GM19455 (cell line): ENCODE data around the gene LMAN1L.
A peak's percentile ranks its signal among the peaks of the same experiment; 100 is the strongest.

ENCODE experiments used
- ATAC-seq: cut with Tn5 transposase; IDR thresholded peaks from one replicate; pipeline ENCODE4 v1.9.1; 2021; ENCODE audit not compliant: unreplicated experiment

LMAN1L gene

DNA sequence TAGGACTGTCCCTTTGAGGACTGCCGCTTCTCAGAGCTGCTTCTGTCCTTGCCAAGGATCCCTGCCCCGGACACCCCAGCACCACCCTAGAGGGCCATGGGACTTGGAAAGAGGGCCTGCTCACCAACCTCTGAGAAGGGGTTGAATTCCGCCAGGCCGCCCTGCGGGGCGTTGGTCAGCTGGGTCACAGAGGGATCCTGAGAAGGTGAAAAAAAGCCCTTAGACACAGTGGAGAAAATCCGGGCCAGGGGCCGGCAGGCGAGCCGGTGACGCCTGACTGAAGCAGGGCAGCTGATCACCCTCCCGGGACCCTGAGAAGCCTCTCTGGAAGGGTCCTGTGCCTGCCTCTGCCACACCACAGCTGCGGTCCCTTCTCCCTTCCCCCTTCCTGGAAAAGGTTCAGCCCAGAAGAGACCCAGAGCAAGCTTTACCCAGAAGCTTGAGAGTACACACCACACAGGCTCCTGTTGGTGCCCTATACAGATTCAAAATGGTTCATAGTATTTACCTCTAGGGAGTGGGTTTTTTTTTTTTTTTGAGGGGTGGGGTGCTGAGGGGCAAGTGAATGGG lies 41.9 kb downstream of the LMAN1L start:
- no peak for ATAC-seq

DNA sequence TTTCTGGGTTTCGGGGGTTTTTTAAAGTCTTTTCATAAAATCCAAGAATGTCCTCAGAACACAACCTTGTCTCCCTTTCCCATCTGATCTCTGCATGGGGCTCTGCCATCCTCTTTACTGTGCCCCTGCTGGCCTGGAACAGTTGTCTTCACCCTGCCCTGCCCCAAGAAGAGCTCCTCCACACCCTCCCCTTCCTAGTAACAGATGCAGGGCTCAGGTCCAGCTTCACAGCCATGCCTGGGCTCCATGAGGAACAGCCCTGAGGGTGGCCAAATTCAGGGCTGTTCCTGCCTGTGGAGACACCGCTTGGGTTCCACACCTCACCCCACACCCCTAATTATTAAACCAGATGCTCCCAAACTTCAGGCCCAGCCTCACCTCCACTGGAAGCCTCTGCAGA lies 43.2 kb downstream of the LMAN1L start:
- ATAC-seq = no peak

DNA sequence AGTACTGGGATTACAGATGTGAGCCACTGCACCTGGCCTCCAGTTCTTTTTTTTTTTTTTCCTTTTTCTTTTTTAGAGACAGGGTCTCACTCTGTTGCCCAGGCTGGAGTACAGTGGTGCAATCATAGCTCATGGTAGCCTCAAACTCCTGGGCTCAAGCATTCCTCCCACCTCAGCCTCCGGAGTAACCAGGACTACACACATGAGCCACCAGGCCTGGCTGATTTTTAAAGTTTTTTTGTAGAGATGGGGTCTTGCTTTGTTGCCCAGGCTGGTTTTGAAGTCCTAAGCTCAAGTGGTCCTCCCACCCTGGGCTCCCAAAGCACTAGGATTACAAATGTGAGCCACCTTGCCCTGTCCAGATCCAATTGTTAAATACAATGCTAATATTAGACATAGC lies 43.9 kb downstream of the LMAN1L start:
- ATAC-seq = no peak

DNA sequence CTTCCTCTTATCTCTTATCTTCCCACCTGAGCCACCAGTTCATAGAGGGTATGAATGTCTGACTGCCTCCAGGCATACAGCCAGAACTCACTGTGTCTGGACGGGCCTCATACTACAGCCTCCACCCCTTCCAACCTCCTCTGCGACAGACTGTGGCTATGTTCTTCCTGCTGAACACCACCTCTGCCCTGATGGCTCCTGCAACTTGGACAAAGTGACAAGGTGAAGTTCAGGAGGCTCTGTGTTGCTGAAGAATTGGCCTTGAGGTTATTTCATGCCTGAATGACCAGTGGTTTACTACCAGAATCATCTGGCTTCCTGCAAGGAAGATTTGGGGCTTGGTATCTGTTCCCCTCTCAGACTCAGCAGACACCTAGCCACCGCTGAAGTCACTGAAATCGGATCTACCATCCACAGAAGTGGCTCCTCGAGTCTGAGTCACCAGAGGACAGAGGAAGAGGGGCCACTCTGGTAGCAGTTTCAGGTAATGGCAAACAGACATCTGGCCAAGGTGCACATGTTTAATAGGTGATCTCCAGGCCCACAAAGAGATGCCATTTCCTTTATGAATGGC lies 44.5 kb downstream of the LMAN1L start:
- ATAC-seq = peak; percentile 58

DNA sequence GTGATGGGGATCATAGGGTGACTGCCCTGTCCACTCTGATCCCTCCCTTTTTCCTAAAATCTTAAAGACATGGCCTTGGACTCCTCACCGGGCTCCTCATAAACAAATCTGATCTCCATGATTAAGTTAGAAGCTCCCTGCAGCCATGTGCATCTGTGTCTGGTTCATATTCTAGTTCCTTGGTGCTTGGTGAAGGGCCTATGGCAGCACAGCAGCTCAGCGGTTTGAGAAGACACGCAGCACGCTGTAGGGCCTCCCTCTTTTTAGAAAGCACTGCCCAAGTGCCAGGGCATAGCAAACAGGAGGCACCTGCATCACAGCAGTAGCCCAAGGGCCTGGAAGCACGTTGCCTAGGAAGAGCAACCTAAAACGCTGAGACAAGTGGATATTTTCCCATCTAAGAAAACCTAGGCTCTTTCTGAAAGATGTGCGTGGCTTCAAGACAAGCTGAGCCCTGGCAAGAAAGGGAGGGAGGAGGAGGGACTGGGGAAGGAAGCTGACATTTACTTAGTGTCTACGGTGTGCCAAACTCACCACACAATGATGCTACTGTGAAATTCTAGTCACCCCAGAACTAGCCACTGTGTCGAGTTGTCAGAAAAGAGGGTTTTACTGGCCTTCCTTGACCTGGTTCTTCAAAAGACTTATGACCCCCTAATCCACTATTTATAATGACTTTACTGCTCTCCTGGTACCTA lies 45.2 kb downstream of the LMAN1L start:
- ATAC-seq = peak; percentile 29

DNA sequence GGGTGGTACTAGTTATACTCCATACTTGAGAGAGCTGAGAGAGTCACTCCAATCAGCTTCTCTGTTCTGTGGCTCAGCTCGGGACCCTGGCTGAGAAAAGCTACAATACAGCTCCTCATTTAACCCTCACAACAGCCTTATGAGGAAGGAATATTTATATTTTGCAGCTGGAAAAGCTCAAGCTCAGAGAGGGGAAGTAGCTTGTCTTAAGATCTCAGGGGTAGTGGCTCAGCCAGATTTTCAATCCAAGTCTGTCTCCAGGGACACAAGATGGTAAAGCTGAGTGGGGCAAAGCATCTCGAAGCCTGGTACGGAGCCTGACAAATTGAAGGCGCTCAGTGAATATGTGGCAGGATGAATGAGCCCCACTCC lies 45.7 kb downstream of the LMAN1L start:
- no peak for ATAC-seq

DNA sequence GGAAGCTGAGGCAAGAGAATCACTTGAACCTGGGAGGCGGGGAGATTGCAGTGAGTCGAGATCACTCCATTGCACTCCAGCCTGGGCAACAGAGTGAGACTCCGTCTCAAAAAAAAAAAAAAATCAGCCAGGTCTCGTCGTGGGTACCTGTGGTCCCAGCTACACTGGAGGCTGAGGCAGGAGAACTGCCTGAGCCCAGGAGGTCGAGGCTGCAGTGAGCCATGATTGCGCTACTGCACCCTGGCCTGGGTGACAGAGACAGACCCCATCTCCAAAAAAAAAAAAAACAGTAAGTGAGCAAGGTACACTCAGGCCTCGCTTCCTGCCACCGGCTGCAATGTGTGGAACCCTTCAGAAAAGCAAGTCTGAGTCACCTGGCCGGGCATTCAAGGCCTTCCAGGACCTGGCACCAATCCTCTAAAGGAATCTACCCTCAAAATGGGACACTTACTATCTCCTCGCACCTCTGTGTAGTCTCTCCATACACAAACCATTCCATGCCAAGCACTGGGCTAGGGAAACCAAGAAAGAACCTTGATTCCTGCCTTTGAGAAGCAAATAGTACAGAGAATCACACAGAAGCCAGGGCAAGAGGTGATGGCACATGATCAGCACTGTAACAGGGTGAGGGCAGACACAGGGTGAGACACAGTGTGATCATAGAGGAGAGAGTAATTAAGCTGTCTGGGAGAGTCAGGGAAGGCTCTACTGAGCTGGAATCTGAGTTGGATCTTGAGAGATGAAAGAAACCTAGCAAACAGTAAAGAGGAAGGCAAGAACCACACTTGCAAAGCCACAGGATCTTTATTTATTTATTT lies 50.8 kb downstream of the LMAN1L start:
- no peak for ATAC-seq

DNA sequence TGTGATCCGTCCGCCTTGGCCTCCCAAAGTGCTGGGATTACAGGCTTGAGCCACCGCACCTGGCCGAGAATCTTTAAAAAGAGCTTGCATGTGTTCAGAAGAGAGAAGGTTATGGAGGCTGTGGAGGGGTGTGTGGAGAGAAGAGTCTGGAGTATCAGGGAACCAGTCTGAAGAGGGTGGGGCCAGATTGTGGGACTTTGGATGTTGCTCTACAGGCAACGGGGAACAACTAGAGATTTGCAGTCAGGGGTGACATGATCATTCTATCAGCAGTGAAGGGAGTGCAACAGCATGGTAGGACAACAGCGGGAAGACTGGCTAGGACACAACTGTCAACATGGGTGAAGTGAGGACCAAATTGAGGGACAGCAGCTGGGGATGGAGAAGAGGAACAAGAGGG lies 51.7 kb downstream of the LMAN1L start:
- ATAC-seq = no peak

DNA sequence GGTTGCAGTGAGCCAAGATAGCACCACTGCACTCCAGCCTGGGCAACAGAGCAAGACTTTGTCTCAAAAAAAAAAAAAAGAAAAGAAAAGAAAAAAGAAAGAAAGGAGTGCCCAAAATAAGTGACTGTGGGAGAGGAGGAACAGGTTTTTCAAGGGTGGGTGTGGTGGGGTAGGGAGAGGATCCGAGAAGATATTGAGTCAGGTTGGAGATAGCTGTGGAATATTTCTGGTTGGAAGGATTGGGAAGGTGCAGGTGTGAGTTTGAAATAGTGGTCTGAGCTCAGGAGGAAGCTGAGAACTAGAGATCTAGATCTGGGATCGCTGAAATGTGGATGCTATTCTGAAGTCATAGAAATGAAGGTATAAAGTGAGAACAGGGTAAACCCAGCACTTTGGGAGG lies 52.7 kb downstream of the LMAN1L start:
- ATAC-seq = no peak

DNA sequence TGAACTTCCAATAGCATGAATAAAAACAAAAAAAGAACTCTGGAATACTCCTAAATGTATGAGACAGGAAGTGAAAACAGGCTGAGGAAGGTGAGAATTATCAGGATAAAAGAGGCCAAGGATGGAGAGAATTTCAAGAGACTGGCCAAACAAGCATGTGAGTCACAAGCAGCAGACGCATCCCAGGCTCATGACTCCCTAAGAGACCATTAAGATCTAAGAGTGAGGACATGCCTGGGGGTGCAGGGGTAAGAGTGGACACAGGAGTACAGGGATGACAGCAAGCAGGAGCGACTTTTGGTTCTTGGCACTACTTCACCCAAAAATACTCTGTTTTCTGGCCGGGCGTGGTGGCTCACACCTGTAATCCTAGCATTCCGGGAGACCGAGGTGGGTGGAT lies 53.5 kb downstream of the LMAN1L start:
- no peak for ATAC-seq

DNA sequence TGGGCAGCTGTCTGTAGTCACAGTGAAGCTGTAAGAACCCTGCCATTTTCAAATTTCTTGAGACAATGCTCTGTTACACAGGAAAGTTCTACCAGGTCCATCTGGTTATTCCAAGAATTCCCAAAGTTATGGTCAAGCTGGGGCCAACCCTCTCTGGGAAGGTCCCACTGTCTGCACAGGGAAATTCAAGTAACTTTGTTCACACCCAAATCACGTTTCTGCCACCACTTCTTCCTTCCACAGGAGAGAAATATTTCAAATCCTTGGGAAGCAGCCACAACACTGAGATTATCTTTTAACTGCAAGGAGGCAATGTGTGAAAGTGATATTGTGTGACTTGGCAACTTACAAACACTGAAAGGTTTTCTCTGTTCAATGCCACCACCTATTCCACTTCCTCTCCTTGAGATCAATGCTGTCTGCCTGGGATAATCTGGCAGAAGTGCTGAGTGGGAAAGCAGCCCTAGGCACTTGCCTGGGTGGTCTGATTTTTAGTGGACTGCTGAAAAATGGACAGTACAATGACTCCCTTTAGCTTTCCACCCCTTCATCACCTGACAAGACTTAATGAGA lies 54.9 kb downstream of the LMAN1L start:
- ATAC-seq = no peak

DNA sequence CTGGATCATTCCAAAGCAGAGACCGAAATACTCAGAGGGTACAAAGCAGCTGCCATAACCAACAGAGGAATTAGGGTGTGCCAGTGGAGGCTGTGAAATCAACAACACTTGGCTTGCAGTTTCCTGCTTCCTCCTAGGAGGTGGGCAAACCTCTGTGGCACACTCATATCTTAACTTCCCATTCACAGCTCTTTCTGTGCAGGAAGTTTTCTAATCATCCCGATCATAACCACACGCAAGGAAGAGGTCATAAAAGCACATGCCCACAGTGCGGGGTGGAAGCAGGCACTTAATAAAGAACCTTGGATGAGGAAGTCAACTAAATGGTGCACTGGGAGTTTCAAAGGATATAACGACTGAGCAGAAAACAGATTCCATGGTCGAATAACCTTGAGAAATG lies 55.4 kb downstream of the LMAN1L start:
- no peak for ATAC-seq

DNA sequence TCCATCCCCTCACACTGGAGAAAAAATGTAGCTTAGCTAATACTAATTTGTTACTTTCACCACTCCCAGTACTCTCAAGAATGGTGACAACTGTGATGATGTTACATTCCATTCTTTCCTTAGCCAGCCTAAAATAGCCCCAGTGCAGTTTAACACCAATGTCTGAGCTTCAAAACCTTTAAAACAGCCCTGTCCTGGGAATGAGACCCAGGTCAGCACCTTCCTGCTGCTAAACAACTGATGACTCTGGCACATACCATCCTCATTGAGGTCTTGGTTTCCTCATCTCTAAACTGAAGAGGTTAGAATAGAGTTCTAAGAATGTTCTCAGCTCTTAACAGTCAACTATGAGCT lies 56.7 kb downstream of the LMAN1L start:
- no peak for ATAC-seq

DNA sequence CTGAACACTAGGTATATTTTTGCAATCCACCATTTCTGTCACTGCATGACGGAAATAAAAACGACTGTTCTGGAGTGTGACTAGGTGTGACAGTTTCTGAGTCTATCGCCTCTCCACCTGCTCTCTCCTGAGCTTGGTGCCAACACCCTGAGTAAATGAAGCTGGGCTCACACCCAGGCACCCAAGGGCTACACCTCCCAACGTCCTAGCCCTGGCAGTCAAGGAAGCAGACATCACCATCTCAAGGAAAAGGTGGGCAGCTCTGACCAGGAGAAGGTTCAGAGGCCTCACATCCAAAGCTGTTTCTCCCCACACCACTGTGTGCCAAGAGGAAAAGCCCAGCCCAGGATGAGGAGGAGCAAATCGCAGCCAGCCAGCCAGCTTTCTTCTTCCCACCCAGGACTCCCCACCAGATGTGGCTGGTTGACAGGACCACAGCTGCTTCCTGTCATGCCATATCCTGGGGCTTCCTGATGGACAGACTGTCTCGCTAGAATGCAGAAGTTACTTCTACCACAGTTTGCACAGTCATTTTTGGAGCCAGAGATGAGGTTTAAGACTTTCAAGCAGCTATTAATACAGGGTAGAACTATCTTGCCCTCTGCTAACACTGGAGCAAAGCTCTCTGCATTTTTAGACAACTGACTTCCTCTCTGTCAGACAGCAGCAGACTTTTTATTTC lies 57.2 kb downstream of the LMAN1L start:
- ATAC-seq = no peak

DNA sequence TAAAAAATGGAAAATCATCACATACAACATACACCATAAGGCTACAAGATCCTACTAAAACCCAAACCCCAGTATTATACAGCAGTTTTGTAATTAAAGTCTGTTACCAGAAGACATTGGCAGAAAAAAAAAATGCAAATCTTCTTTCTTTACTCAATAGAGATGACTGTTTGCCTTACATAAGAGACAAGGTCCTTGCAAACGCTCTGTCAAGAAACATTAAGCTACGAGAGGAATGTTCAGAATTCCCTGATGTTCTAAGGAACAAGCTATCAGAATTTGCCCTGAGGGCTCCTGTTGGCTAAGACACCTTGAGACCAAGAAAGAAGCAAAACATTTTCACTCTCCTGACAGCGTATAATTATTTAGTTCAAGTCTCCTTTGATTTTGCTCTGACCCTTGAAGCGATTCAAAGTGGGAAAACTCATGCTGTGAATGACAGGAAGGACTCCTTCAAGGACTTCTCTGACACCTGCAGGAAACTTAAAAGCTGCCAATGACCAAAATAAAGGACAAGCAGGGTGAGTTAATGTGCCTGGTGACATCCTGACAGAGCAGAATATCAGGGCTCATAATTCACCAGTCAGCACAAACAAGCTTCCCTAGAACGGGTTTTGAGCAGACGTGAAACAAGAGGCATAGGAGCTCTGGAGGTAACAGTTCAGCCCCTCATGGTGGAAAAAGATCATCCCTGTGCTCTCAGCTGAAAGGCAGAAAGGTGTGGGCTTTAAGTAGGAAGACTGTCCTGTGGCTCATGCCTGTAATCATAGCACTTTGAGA lies 58.0 kb downstream of the LMAN1L start:
- no peak for ATAC-seq

DNA sequence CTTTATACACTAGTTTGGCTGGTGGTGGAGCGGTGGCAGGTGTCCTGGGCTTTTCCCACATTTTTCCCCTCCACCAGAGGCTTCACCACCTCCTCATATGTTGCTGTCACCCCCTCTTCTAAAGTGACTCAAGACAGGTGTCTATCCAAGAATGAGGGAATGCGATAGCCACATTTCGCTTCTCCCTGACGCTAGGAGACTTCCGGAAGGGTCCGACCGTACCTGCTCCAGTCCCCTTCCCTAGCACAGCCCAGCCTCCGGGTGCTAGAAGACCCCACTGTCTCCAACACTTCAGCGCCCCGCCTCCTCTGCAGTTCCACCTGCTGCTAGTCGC lies 60.0 kb downstream of the LMAN1L start:
- ATAC-seq = no peak

DNA sequence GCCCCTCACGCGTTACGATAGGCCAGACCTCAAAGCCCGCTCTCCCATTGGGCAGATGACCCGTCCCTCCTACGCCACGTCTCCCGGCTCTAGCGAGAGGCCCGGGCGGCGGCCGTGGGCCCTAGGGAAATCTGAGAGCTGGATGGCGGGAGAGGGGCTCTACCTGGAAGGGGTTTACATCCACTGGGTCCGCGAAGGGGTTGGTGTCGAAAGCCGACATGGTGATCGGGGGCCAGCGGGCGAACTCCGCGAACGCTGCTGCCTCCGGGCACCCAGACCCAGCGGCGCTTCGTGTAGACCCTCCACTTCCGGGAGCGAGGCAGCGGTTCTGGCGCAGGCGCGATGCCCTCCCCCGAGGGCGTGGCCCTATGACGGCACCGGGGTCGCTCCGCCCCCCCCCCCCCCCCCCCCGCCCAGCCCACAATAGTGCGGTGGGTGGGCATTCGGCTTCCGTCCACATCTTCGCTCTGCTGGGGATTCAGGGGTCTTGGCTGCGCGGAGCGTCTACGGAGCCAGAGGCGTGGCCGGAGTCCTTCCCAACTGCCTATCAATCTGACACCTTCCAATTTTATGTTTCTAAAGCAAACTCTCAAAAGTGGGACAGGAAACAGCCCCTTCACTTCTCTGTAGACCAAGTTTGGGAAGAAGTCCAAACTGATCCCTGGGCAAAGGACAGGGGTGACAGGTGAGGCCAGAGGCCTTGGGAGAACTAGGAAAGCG lies 60.6 kb downstream of the LMAN1L start, which contains the start of gene SCAMP2:
TSS of gene SCAMP2 (minus strand) at position 330 of the 720 bp plus-strand sequence. CDS start at position 220, 110 bp downstream.
- peak; percentile 82 for ATAC-seq

DNA sequence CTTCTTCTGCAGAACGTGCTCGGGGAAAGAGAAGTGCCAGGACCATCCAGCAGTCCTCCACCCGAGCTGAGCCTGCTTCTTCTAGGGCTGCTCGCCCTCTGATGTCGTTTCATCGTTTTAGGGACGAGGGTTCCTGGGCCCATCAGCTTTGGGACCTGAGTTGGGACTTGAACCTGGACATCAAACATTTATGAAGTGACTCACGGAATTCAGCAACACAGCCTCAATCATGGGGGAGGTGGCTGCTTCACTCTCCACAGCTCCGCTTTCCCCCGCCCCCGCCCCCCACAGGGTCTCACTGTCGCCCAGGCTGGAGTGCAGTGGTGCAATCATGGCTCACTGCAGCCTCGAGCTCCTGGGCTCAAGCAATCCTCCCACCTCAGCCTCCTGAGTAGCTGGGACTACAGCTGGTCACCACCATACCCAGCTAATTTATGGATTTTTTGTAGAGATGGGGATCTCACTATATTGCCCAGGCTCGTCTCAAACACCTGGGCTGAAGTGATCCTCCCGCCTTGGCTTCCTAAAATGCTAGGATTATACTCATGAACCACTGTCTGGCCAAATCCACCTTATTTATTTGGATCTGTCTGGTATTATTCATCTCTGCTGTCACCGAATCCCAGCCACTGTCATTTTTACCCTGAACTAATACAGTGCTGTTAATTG lies 61.3 kb downstream of the LMAN1L start:
- no peak for ATAC-seq
